ENCODE data around the gene TP53INP2.

DNA sequence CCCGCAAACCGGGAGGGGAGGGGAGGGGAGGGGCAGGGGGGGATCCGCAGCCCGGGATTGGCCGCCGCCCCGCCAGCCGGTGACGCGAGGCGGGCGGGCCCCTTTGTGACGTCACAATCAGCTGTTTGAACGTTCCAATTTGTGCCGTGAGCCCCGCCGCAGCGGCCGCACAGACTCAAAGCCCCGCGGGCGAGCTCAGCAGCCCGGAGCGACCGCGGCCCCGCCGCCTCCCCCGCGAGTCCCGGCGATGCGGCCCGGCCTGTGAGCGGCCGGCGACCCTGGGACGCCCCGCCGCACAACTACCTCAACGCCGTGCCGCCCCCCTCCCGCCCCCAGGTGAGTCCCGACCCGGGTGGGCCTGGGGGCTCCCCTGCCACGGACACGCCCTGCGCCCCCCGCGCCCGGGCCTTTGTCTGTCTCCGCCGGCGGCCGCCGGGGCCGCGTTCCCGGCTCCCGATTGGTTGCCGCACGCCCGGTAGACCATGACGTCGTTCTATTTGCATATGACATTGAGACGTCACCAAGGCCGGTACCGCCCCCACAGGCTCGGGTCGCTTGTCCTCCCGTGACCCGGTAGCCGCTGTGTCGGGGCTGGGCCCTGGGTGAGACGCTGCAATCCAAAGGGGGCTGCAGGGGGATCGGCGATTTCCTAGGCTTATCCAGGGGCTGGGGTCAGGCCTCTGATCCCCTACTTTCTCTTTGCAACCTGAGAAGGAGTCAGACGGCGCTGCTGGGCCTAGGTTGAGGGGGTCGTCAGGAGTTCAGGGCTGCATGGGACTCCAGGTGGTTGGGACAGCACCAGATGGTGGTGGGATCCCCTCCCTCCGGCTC, at the start of gene TP53INP2:
- TF ChIP-seq, protein P1, sequence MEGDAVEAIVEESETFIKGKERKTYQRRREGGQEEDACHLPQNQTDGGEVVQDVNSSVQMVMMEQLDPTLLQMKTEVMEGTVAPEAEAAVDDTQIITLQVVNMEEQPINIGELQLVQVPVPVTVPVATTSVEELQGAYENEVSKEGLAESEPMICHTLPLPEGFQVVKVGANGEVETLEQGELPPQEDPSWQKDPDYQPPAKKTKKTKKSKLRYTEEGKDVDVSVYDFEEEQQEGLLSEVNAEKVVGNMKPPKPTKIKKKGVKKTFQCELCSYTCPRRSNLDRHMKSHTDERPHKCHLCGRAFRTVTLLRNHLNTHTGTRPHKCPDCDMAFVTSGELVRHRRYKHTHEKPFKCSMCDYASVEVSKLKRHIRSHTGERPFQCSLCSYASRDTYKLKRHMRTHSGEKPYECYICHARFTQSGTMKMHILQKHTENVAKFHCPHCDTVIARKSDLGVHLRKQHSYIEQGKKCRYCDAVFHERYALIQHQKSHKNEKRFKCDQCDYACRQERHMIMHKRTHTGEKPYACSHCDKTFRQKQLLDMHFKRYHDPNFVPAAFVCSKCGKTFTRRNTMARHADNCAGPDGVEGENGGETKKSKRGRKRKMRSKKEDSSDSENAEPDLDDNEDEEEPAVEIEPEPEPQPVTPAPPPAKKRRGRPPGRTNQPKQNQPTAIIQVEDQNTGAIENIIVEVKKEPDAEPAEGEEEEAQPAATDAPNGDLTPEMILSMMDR (IDR thresholded peaks at IDR 0.05; ENCODE audit: control extremely low read depth in 1 of 3, insufficient read depth in 1 of 3, low read depth in 1 of 3, low read length in 3 of 3): no peak
- no peak for TF ChIP-seq ZNF274 (IDR thresholded peaks at IDR 0.05; ENCODE audit: borderline replicate concordance, extremely low read depth, low read length)
- TF ChIP-seq EZH2 (IDR thresholded peaks at IDR 0.05; ENCODE audit: low read depth, low read length, severe bottlenecking): no peak
- no peak for TF ChIP-seq TEAD4 (IDR thresholded peaks at IDR 0.05; ENCODE audit: low read depth, low read length)
- peak; percentile 64 to 66 for TF ChIP-seq POLR2A (IDR thresholded peaks at IDR 0.05; ENCODE audit: control extremely low read depth in 1 of 2, low read depth in 2 of 2, low read length in 2 of 2)
- no peak for TF ChIP-seq JUND (IDR thresholded peaks at IDR 0.05; ENCODE audit: low read length)
- TF ChIP-seq EGR1 (IDR thresholded peaks at IDR 0.05; ENCODE audit: borderline replicate concordance, low read depth, low read length): no peak
